HG02571 (cell line): Measurements from ENCODE around the gene NOXO1.

Experiments used
- ATAC-seq: cut with Tn5 transposase; IDR thresholded peaks from one replicate; pipeline ENCODE4 v1.9.1; 2021; ENCODE audit warnings: mild to moderate bottlenecking, moderate library complexity; ENCODE audit not compliant: unreplicated experiment

The NOXO1 gene

DNA sequence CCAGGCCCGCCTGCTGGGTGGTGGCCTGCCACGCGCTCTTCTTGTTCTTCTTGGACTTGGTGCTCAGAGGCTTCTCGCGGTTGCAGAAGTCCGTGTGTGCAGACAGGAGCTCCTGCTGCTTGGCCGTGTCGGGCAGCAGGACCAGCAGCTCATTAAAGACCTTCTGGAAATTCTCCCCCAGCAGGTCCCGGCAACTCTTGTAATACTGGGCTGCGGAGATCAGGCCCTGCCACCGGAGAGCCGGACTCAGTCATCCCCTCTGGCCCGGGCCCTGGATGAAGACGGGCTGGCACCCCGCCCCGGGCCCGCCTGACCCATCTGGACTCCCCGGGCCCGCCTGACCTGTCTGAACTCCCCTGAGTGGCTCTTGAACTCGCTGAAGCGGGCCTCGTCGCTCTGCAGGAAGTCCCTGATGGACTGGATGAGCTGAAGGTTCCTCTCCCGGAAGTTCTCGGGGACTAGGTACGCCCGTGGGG lies 17.1 kb upstream of the NOXO1 start:
- ATAC-seq = no peak

DNA sequence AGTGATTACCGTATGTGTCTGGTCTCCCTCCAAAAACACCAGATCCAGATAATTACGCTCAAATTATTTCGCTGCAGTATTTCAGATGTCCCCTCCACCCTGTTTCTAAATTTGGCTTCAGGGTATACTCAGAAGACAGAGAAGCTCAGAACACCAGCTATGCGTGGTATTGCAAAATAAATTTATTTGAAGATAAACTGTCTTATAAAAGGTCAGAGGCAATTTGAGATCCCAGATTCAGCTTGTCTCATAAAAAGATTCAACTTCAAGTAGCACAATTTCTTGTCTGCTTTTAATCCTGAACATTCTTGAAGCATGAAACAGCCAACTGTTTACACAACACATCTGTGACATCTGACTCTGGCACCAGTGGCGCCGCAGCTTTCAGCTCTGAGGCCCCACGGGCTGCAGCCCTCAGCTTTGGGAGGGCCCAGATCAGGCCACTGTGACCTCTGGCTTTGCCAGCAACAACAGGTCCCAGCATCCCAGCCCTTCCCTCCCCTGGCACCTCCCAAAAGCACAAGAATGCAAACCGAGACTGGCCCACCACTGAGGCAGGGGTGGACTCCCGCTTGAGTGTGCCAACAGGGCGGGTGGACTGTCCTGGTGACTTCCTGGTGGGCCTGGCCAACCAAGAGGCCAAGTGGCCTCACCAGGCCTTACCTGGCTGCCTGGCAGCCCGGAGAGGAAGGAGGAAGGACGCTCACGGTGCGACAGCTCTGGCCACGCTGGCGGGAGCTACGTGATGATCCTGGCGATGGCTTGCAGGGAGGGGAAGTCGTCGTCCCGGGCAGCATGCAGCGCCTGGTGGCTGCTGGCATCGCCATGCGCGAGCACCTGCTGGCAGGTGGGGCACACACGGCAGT lies 16.5 kb upstream of the NOXO1 start:
- no peak for ATAC-seq

DNA sequence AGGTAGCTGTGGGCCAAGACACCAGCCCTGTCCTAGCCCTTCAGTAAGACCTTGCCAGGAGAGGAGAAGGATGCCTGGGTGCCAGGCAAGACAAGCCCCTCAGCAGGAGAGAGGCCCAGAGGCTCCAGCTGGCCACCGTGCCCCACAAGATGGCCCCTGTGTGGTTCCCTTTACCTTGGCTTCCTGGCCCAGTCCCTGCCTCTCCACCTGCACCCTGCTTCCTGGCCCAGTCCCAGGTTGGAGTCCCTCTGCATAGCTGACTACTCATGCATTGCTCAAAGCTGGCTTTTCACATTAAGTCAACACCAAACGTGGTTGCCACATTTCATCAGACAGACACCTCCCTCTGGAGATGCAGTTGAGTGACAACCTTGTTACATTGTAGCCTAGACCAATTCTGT lies 12.5 kb upstream of the NOXO1 start:
- no peak for ATAC-seq

DNA sequence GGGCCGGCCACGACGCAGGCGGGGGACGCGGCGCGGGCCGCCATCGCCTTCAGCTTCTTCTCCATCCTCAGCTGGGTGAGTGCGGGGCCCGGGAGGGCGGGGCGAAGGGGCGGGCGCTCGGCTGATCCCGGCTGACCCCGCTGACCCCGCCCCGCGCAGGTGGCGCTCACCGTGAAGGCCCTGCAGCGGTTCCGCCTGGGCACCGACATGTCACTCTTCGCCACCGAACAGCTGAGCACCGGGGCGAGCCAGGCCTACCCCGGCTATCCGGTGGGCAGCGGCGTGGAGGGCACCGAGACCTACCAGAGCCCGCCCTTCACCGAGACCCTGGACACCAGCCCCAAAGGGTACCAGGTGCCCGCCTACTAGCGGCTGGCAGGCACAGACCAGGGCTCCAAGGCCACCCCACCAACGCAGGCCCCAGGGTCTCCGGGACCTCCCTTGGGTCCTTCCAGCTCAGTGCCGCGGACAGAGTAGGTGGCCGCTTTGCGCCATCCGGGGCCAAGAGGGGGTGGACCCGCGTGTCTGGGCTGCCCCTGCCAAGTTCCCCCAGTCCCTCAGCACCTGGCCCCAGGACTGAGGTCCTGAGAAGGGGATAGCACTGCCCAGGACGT lies 11.5 kb upstream of the NOXO1 start:
- ATAC-seq = no peak

GRCh38 chr16:1991948-1992703 lies 10.9 kb upstream of the NOXO1 start:
- ATAC-seq = peak; percentile 46

- no peak for ATAC-seq
Observed at GRCh38 chr16:1991588-1991947, 10.3 kb upstream of the NOXO1 start.

DNA sequence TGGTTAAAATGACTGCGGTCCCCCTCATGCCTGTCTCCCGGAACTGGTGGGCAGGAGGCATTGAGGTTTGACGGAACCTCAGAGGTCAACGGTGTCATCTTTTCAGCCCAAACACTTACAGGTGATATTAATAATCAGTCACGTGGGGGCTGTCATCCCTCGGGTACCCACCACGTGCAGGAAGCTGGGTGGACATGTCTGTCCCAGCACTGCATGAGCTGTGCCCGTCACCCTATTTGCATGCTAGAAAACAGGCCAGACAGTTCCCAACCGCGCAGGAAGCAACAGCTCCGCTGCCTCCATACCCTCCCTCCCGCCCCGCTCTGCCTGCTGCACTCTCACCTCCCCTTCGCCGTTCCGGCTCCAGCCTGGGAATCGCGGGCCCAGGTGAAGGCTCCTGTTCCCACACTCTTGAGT lies 9.9 kb upstream of the NOXO1 start:
- ATAC-seq = no peak

GRCh38 chr16:1990351-1991134 lies 9.3 kb upstream of the NOXO1 start:
- no peak for ATAC-seq

GRCh38 chr16:1990101-1990350 lies 8.8 kb upstream of the NOXO1 start:
- ATAC-seq = no peak

- ATAC-seq = no peak
Observed at GRCh38 chr16:1989209-1990100, 8.2 kb upstream of the NOXO1 start, which contains the start of gene SYNGR3. Gene SYNGR3 (plus strand): TSS chr16:1989970. CDS start chr16:1990103, 133 bp downstream.

DNA sequence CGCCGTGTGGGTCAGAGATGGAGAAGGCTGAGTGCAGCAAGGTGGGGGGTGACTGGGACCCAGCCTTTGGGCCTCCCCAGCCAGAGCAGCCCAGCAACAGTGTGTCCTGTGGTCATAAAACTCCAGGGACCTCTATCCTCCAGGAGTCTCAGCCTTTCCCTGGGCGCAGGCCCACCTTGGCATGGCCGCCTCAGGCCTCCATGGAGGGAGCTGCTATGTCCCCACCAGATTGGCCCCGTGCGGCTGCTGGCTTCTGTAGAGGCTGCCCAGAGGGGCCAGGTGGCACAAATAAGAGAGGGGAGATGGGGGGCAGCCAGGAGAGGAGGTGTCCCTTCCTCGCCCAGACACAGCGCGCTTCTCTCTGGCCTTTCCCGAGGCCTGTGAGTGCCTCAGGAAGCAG lies 5.9 kb upstream of the NOXO1 start:
- no peak for ATAC-seq

DNA sequence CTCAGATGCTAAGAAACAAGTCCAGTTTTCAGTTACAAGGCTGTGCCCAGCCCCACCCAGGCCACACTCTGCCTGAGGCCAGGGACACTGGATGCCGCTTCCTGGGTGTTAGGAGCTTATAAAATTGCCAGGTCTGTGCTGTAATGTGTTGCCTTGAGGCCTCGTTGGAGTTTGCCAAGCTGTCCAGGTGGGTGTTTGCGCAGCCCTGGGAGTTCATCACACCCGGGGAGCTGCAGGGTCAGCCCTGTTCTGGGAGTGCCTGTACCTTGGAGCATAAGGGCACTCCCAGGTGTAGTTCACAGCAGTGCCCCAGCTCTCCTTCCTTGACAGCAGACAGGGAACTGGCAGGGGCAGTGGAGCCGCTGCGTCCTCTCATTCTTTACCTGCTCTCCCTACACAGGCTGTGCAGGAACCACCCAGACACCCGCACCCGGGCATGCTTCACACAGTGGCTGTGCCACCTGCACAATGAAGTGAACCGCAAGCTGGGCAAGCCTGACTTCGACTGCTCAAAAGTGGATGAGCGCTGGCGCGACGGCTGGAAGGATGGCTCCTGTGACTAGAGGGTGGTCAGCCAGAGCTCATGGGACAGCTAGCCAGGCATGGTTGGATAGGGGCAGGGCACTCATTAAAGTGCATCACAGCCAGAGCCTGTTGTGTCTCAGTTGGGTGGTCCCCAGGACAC lies 4.3 kb upstream of the NOXO1 start:
- ATAC-seq = no peak

DNA sequence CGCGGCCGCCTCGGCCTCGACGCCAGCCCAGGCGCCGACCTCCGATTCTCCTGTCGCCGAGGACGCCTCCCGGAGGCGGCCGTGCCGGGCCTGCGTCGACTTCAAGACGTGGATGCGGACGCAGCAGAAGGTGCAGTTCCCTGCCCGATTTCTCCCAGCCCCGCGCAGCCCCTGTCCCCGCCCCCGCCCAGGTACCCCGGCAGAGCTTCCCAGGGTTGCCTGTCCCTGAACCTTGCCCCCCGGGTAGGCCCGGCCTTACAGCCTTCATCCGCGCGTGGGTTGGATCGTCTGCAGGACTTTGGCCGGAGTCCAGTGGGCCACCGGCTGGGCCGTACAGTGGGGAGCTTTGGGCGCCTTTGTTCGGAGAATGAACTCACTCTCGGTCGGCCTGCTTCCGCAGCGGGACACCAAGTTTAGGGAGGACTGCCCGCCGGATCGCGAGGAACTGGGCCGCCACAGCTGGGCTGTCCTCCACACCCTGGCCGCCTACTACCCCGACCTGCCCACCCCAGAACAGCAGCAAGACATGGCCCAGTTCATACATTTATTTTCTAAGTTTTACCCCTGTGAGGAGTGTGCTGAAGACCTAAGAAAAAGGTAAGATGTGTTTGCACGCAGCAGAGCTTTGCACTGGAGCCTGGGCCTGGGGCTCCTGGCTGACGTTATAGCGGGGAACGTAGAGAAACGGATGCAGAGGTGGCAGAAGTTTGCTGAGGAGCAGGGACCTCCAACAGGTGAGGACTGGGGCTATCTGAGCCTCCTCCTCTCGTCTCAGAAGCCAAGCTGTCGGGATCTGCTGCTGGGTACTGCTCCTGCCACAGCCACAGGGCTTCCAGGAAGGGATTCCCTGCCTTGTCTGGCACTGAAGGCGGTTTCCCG lies 3.3 kb upstream of the NOXO1 start:
- no peak for ATAC-seq

- peak; percentile 69 for ATAC-seq
Observed at GRCh38 chr16:1983544-1984346, 2.5 kb upstream of the NOXO1 start, which contains the start of gene GFER. Gene GFER (plus strand): TSS chr16:1984193. CDS start chr16:1984219, 26 bp downstream.

DNA sequence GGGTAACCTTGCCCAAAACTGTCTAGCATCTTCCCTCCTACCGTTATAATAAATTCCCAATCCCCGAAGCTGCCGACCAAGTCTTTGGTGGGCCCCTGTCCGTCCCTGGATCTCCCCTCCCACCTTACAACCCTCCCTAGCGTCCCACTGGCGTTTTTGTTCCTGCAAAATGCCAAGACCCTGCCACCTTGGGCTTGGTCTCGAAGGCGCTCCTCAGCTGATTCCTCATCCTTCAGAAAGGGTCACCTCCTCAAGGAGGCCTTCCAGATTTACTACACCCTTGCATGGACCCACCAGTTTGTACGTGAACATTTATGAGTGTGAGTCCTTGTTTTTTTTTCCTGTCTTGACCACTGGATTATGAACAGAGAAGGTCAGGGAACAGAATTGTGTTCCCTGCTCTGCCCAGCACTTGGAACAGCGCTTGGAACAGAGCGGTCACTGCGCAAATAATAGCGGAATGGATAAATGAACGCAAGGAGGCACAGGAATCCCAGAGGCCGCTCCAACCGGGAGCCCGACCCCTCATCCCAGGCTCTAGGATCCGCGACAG lies 1.8 kb upstream of the NOXO1 start:
- no peak for ATAC-seq

DNA sequence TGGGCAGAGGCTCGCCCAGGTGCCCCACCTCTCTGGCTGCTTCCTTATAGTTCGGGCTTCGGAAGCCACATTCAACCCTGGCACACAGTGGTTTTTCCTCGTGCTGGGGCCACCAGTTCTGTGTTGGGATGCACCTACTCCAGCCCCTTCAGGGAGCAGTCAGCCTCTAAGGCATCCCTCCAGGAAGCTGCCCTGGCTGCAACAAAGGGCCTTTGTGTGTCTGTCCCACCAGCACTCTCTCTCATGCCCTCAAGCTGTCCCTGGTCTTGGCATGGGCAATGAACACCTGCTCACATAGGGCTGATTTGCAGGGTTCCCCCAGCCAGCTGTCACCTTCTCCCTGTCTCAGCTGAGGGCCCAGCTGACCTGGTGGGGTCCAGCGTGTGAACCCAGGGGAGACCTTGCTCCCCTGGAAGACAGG lies 754 bp upstream of the NOXO1 start:
- ATAC-seq = no peak

- ATAC-seq = no peak
Observed at GRCh38 chr16:1980770-1981087, 540 bp downstream of the NOXO1 start.
